A673 (cell line): Measurements from ENCODE around the gene ACP1.

ENCODE experiments used
- EZH2 ChIP-seq: fragments of 200-600 bp; sonication (generic); IDR thresholded peaks from 2 replicates; pipeline ENCODE4 v1.6.1; 2017; ENCODE audit warnings: borderline replicate concordance, low read depth, mild to moderate bottlenecking, mixed read lengths, antibody characterized with exemption, low read length; ENCODE audit not compliant: poor library complexity, severe bottlenecking
- TF ChIP-seq, protein P1 (sequence below): fragments of 300-800, 200-600 bp; sonication (generic); conservative IDR thresholded peaks from 2 replicates; pipeline ENCODE4 v1.5.1; 2017; ENCODE audit warnings: low read depth, mild to moderate bottlenecking, antibody characterized with exemption, low read length, moderate library complexity, mixed read lengths

DNA sequence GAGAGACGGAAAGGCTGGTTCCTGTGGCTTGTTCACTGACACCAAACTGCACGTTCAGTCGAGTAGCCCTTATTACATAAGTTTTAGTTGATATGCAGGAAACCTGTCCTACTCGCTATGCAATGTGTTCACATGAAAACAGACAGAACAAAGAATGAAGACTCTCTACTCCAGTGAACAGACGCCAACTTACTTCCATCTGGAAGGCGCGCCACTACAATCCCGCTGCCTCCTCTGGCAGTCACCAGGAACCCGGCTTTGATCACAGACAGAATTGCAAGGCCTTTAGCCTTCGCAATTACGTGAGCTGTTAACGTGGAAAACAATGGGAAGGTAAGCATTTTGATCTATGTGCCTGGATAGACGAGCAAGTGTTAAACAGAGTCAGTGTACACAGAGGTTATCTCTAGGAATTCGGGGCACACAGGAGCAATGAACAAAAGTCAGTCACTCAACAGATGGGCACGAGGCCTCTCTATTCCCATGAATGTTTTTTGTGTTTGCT, 15.2 kb upstream of the ACP1 start:
- TF ChIP-seq, protein P1, sequence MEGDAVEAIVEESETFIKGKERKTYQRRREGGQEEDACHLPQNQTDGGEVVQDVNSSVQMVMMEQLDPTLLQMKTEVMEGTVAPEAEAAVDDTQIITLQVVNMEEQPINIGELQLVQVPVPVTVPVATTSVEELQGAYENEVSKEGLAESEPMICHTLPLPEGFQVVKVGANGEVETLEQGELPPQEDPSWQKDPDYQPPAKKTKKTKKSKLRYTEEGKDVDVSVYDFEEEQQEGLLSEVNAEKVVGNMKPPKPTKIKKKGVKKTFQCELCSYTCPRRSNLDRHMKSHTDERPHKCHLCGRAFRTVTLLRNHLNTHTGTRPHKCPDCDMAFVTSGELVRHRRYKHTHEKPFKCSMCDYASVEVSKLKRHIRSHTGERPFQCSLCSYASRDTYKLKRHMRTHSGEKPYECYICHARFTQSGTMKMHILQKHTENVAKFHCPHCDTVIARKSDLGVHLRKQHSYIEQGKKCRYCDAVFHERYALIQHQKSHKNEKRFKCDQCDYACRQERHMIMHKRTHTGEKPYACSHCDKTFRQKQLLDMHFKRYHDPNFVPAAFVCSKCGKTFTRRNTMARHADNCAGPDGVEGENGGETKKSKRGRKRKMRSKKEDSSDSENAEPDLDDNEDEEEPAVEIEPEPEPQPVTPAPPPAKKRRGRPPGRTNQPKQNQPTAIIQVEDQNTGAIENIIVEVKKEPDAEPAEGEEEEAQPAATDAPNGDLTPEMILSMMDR, result no peak
- no peak for TF ChIP-seq EZH2
